TTC549 (cell line): ENCODE results near the gene WDR54.
"Not testable (repeated sequence)": the region's sequence is repeated elsewhere in the genome, so short reads cannot be mapped to it uniquely, and the experiment has no call there.

Source experiments
- FAIRE-seq: peaks from 2 replicates; lab custom pipeline; 2012; peaks lifted over from hg19 to GRCh38; lab: Jason Lieb, UNC

WDR54 gene

GRCh38 chr2:74406035-74406434 lies 15.5 kb upstream of the WDR54 start:
- FAIRE-seq: no peak

DNA sequence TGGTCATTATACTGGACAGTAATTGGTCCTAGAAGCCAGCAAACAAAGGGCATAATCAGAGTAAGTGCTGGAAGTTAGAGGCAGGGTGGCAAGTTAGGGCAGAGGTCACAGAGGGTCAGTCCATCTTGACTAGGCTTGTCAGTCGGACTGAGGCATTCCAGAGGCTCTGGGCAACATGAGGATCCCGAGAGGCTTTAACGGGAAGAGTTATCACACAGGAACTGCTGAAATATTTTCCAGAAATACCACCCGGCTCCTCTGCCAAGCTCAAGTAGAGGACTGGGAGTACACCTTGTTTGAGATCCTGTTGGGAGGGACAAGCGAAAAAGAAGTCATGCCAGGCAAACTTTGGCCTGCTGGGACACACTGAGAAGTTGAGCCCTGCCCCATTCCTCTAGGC lies 13.8 kb upstream of the WDR54 start:
- FAIRE-seq: no peak

DNA sequence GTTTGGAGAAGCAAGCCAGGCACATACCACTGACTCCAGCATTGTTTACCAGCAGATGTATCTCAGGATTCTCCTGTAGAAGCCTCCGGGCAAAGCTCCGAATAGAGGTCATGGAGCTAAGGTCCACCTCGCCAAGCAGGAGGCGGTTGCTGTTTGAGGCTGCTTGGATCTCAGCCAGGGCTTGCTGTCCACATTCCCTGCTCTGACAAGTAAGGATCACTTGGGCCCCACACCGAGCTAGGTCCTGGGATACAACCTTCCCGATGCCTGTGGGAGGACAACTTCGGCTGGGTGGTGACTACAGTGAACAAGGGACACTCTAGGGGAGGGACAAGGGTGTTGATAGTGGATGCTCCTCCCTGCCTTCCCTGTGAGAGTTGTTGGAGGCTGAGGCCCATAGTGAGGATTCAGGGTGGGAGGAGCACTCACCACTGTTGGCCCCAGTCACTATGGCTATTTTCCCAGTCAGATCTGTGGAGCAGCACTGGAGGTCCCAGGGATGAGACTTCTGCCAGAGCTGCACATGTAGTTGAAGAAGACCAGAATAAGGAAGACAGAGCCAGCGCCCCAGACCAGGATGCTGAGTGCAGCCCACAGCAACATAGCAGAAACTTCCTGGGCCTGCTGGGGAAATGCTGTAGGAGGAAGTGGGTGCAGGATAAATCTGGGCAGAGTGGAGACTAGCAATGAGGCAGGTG lies 8.4 kb upstream of the WDR54 start:
- no peak for FAIRE-seq

GRCh38 chr2:74414441-74414840 lies 7.1 kb upstream of the WDR54 start:
- no peak for FAIRE-seq

DNA sequence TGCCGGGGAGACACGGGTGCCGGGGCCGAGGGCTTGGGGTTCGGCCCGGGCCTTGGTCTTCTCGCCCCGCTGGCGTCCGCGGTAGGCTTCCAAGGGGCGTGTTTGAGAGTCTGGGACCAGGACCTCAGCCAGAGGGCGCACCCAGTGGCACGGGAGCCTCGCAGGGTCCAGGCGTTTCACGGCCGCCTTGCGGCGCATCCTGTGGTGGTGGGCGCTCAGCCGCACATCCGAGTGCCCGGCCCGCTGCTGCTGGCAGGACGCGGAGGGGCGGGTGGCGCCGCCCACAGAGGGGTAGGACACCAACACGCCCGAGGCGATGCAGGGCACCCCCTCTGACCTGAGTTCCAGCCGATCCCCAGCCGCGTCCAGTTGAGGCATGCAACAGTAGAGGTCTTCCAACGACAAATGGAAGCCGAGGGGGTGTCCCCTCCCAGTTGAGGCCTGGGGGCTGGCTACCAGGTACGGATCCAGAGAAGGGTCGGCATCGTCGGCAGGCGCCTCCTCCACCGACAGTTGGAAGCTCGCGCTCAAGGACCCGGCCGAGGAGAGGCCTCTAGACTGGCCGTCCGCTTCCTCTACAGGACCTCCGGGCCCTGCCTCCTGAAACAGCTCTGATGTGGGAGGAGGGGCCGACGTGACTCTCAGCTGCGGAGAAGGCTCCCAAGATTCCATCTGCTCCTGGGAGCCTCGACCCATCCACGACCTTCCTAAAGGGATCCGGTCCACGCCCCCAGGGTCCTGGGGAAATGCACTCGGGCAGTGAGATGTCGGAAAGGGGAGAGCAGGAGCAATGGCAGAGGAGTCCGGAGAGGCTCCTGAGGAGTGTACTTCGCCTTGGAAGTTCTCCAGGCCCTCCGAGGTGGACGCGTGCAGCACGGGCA lies 6.4 kb upstream of the WDR54 start:
- no peak for FAIRE-seq

GRCh38 chr2:74415762-74416395 lies 5.7 kb upstream of the WDR54 start:
- FAIRE-seq: no peak

- no peak for FAIRE-seq
Measured at GRCh38 chr2:74416778-74417177, 4.8 kb upstream of the WDR54 start.

GRCh38 chr2:74417197-74417596 lies 4.3 kb upstream of the WDR54 start:
- no peak for FAIRE-seq

GRCh38 chr2:74417763-74418162 lies 3.8 kb upstream of the WDR54 start:
- FAIRE-seq: no peak

DNA sequence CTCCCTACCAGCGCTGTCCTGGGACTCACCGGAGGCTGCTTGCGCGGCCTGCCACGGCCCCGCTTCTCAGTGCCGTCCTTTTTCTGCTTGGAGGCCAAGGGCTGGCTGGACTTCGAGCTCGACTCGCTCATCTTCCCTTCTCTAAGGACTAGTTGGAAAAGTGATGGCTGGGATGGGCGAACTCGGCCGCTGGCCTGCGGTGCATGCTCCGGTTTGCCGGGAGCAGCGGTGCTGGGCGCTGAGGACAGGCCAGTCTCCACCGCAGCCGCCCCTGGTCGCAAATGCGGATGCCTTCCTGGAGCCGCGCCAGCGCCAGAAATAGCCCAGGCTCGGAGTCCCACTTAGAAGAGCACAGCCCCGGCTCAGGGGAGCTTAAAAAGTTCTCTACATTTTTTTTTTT lies 3.2 kb upstream of the WDR54 start:
- no peak for FAIRE-seq

- FAIRE-seq: no peak
Measured at GRCh38 chr2:74419345-74419744, 2.2 kb upstream of the WDR54 start.

DNA sequence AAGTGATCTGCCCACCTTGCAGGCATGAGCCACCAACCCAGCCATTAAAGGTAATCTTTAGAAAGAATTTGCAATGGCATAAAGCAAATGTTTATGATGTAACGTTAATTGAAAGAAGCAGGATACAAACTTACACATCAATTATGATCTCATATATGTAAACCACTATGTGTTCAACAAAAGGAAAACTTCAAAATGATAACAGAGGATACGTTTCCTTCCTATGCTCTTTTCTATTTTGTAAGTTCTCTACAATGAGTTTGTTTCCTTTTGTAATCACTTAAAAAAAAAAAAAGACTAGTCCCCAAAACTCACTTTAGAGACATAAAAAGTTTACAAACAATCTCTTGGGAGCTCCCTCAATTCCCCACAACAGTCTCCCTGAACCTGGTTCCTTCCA lies 1.5 kb upstream of the WDR54 start:
- no peak for FAIRE-seq

DNA sequence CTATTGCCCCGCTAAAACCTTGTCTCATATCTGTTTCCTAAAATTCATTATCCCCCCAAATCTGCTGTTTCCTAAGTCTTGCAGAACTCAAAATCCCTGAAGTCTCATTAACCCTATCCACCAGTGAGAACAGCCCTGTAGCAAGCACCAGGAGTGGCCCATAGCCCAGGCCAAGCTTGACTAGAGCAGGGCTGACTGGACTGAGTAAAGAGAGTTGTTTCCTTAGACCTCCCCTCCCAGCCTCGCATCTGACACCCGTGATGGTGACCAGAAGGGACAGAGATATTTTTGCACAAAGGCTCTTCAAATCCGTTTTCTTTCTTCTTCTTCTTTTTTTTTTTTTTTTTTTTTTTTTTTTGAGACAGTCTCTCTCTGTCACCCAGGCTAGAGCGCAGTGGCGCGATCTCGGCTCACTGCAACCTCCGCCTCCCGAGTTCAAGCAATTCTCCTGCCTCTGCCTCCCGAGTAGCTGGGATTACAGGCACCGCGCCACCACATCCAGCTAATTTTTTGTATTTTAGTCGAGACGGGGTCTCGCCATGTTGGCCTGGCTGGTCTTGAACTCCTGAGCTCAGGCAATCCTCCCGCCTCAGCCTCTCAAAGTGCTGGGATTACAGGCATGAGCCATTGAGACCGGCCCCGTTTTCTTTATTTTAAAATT lies 957 bp upstream of the WDR54 start:
- not testable (repeated sequence) for FAIRE-seq

- FAIRE-seq: no peak
Measured at GRCh38 chr2:74423231-74424095, 1.9 kb downstream of the WDR54 start.

GRCh38 chr2:74424139-74424992 lies 2.8 kb downstream of the WDR54 start:
- FAIRE-seq: no peak

DNA sequence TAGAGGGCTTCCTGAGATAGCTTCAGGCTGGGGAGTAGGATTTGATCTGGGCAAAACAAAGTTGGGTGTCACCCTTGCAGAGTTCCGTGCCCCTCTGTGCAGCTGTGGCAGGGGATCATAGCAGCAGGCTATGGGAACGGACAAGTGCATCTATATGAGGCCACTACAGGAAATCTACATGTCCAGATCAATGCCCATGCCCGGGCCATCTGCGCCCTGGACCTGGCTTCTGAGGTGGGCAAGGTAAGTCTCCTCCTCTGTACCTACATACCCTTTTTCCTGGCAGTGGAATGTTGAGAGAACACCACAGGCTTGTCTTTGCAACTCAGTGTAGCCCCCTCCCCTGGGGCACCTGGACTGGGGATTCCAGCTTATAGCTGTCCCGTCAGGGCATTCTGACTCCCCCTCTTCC lies 3.5 kb downstream of the WDR54 start:
- FAIRE-seq: no peak

DNA sequence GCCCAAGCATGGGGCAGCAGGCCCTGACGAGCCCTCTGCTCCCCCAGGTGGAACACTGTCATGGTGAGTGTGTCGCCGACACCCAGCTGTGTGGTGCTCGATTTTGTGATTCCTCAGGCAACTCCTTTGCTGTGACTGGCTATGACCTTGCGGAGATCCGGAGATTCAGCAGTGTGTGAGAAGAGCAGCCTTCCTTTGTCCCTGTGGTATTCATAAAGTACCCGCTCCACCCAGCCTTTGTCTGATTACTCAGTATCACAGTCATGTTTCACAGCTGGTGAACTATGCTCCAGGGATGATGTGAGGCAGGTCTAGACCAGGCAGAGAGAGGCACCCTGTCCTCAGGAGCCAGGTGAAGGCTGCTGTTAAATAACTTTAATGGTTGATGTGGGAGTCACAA lies 4.0 kb downstream of the WDR54 start:
- FAIRE-seq: no peak

DNA sequence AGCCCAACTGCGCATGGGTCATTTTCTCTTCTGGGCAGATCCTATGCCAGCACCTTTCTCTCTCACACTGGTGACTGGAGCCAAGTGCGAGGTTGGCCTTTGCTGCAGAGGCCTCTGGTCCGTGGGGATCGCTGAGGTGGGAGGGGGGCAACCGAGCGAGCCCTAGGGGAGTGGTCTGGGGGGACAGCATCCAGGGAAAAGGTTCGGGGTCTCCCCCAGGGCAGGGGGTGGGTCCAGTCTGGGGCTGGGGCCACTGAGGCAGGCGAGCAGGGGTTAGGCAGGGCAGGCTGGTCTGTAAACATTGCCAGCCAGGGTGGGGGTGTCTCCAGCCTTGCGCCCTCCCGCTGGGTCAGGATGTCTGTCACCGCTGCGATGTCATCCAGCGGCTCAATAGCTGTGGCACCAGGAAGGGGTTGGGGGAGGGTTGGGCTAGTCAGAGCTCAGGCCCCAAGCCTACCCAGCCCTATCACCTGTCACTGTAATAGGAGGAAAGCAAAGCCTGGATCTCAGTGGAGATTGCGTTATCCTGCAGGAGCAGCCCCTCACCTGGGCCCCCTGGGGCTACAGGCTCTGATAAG lies 4.7 kb downstream of the WDR54 start:
- no peak for FAIRE-seq

GRCh38 chr2:74427551-74427950 lies 6.0 kb downstream of the WDR54 start:
- FAIRE-seq: no peak

DNA sequence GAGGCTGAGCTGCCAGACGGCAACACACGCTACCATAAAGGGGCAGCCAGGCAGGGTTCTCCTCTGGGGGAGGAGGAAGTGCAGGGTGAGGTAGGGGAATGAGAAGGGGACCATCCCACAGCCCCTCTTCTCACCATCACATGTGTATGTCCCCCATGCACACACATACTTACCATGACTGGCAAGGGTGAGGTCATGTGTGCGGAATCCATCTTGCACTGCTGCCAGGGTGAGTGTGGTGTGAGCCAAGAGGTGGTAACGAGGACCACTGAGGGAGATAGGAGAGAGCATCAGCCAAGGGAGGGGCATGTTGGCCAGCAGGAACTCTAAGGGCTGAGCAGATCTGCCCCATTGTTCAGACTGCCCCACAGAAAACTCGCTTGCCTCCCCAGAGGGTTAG lies 7.1 kb downstream of the WDR54 start:
- FAIRE-seq: no peak
